H1 (cell line): ENCODE data around the gene ATP11A. TPM values are rescaled to one million over a fixed set of nuclear protein-coding genes. Genes with fewer than 3 reads are reported as not detected.

Source experiments
- CTCF ChIA-PET: fragments of 300-600 bp; sonication (Branson Sonifier 250); formaldehyde crosslinking; loops from one replicate; lab custom pipeline; 2021; ENCODE audit not compliant: partially characterized antibody; lab: Charles Lee
- POLR2A ChIA-PET: fragments of 300-600 bp; sonication (Branson Sonifier 250); formaldehyde crosslinking; loops from one replicate; lab custom pipeline; 2021; ENCODE audit warnings: inconsistent platforms; ENCODE audit not compliant: partially characterized antibody; lab: Charles Lee
- DNase-seq, 2 experiments: peaks; one replicate each; pipeline versions ENCODE4 v3.0.0 to v3.0.0-alpha.2; 2010 to 2022; ENCODE audit warnings: low spot score in 2 of 2, low read depth in 1 of 2, mixed read lengths in 1 of 2
- FAIRE-seq: peaks from 2 replicates; lab custom pipeline; 2011; peaks lifted over from hg19 to GRCh38; lab: Jason Lieb, UNC
- H2AFZ ChIP-seq: 2 replicates; pipeline ENCODE4 v1.8.1; 2012; ENCODE audit warnings: low read length, inconsistent platforms
- H2AK5ac ChIP-seq: 2 replicates; pipeline ENCODE4 v1.6.1; 2013; ENCODE audit warnings: low read depth, low read length
- H2BK120ac ChIP-seq: replicated peaks from 2 replicates; pipeline ENCODE3; 2013; ENCODE audit warnings: low read depth, low read length, inconsistent platforms
- H2BK12ac ChIP-seq: 2 replicates; pipeline ENCODE4 v1.6.1; 2013; ENCODE audit warnings: low read depth, low read length
- H2BK15ac ChIP-seq: 2 replicates; pipeline ENCODE4 v1.6.1; 2013; ENCODE audit warnings: low read length
- H2BK20ac ChIP-seq: 2 replicates; pipeline ENCODE4 v1.6.1; 2013; ENCODE audit warnings: low read length
- H2BK5ac ChIP-seq: 2 replicates; pipeline ENCODE4 v1.6.1; 2013; ENCODE audit warnings: low read depth, low read length
- H3K14ac ChIP-seq: 2 replicates; pipeline ENCODE4 v1.6.1; 2013; ENCODE audit warnings: inconsistent platforms; ENCODE audit not compliant: insufficient read length
- H3K18ac ChIP-seq: 2 replicates; pipeline ENCODE4 v1.6.1; 2013; ENCODE audit warnings: low read length; ENCODE audit errors: extremely low read depth
- H3K23ac ChIP-seq: 2 replicates; pipeline ENCODE4 v1.6.1; 2013; ENCODE audit warnings: inconsistent platforms; ENCODE audit not compliant: insufficient read length
- H3K23me2 ChIP-seq: 2 replicates; pipeline ENCODE4 v1.6.1; 2013; ENCODE audit warnings: low read depth, low read length
- H3K27ac ChIP-seq: 2 replicates; pipeline ENCODE4 v1.6.1; 2011; ENCODE audit warnings: low read depth, low read length, inconsistent platforms
- H3K27me3 ChIP-seq, 4 experiments: replicated peaks in 1 of 4; 1 replicate in 1 of 4; 2 replicates in 3 of 4; pipeline versions ENCODE4 v1.6.1 to v1.8.1; 2011 to 2013; ENCODE audit warnings: low read length in 3 of 4, mild to moderate bottlenecking in 3 of 4, inconsistent platforms in 2 of 4, mixed read lengths in 2 of 4, moderate library complexity in 1 of 4; ENCODE audit not compliant: control insufficient read depth in 3 of 4, insufficient read depth in 3 of 4; ENCODE audit errors: extremely low read depth in 1 of 4
- H3K36me3 ChIP-seq, 4 experiments: 2 replicates each; pipeline versions ENCODE4 v1.6.1 to v1.8.1; 2011 to 2013; ENCODE audit warnings: mild to moderate bottlenecking in 4 of 4, low read length in 3 of 4, moderate library complexity in 2 of 4, control low read depth in 1 of 4, inconsistent platforms in 1 of 4; ENCODE audit not compliant: insufficient read depth in 4 of 4, control insufficient read depth in 2 of 4
- H3K4ac ChIP-seq: replicated peaks from 2 replicates; pipeline ENCODE3; 2013; ENCODE audit warnings: low read length, low read depth, mixed read lengths, inconsistent platforms; ENCODE audit not compliant: insufficient read length
- H3K4me1 ChIP-seq, 4 experiments: replicated peaks in 1 of 4; 1 replicate in 1 of 4; 2 replicates in 3 of 4; pipeline versions ENCODE4 v1.6.1 to v1.8.1; 2011 to 2013; ENCODE audit warnings: low read length in 3 of 4, inconsistent platforms in 2 of 4, mixed read lengths in 1 of 4; ENCODE audit not compliant: insufficient read depth in 4 of 4, control insufficient read depth in 3 of 4
- H3K4me2 ChIP-seq, 2 experiments: 2 replicates each; pipeline versions ENCODE4 v1.6.1 to v1.8.1; 2011 to 2013; ENCODE audit warnings: low read depth in 2 of 2, low read length in 2 of 2, control low read depth in 1 of 2, inconsistent platforms in 1 of 2, mild to moderate bottlenecking in 1 of 2; ENCODE audit not compliant: insufficient read depth in 1 of 2
- H3K4me3 ChIP-seq, 4 experiments: fragments of 200-600, 300-600 bp in 1 of 4; sonication (generic), shearing (Covaris generic), sonication (Bioruptor Twin) in 1 of 4; 2 replicates each; pipeline versions ENCODE4 v1.5.1 to v1.8.1; 2011 to 2016; ENCODE audit warnings: low read length in 4 of 4, low read depth in 3 of 4, control low read depth in 2 of 4, inconsistent platforms in 2 of 4, mild to moderate bottlenecking in 2 of 4, mixed read lengths in 1 of 4, moderate library complexity in 1 of 4; ENCODE audit not compliant: insufficient read depth in 2 of 4; ENCODE audit errors: extremely low read depth in 1 of 4
- H3K56ac ChIP-seq: replicated peaks from 2 replicates; pipeline ENCODE3; 2013; ENCODE audit warnings: low read depth, mild to moderate bottlenecking, mixed read lengths, low read length, inconsistent platforms; ENCODE audit not compliant: insufficient read length
- H3K79me1 ChIP-seq: 2 replicates; pipeline ENCODE4 v1.6.1; 2013; ENCODE audit warnings: low read depth, low read length, control low read depth
- H3K79me2 ChIP-seq, 2 experiments: 2 replicates each; pipeline versions ENCODE4 v1.6.1 to v1.8.1; 2012 to 2013; ENCODE audit warnings: low read length in 2 of 2, mild to moderate bottlenecking in 2 of 2, inconsistent platforms in 1 of 2; ENCODE audit not compliant: insufficient read depth in 2 of 2, control insufficient read depth in 1 of 2
- H3K9ac ChIP-seq, 4 experiments: replicated peaks in 1 of 4; 1 replicate in 1 of 4; 2 replicates in 3 of 4; pipeline versions ENCODE4 v1.6.1 to v1.8.1; 2011 to 2013; ENCODE audit warnings: low read depth in 3 of 4, low read length in 3 of 4, control low read depth in 2 of 4, mild to moderate bottlenecking in 2 of 4, moderate library complexity in 2 of 4, inconsistent platforms in 1 of 4; ENCODE audit errors: extremely low read depth in 1 of 4
- H3K9me3 ChIP-seq, 2 experiments: 2 replicates each; pipeline versions ENCODE4 v1.6.1 to v1.8.1; 2012 to 2013; ENCODE audit warnings: mild to moderate bottlenecking in 2 of 2, moderate library complexity in 2 of 2, control low read depth in 1 of 2, inconsistent platforms in 1 of 2, low read depth in 1 of 2, low read length in 1 of 2, mixed read lengths in 1 of 2; ENCODE audit not compliant: insufficient read depth in 2 of 2
- H4K20me1 ChIP-seq, 2 experiments: replicated peaks in 1 of 2; 2 replicates each; pipeline versions ENCODE3 to v1.8.1; 2011 to 2013; ENCODE audit warnings: inconsistent platforms in 2 of 2, low read length in 2 of 2, mild to moderate bottlenecking in 1 of 2; ENCODE audit not compliant: insufficient read depth in 2 of 2, control insufficient read depth in 1 of 2
- H4K5ac ChIP-seq: 2 replicates; pipeline ENCODE4 v1.6.1; 2013; ENCODE audit warnings: low read length, low read depth, mixed read lengths, inconsistent platforms; ENCODE audit not compliant: insufficient read length
- H4K8ac ChIP-seq: 2 replicates; pipeline ENCODE4 v1.8.0; 2013; ENCODE audit warnings: mild to moderate bottlenecking, moderate library complexity, low read length, inconsistent platforms; ENCODE audit not compliant: insufficient read depth; ENCODE audit errors: extremely low read depth
- H4K91ac ChIP-seq: replicated peaks from 2 replicates; pipeline ENCODE3; 2013; ENCODE audit warnings: low read length, mixed read lengths, inconsistent platforms; ENCODE audit not compliant: insufficient read length
- CHD1 ChIP-seq: IDR thresholded peaks from 2 replicates; pipeline ENCODE4 v1.6.1; 2012; ENCODE audit warnings: low read depth, low read length, improper control_type of control experiment
- CREB1 ChIP-seq: IDR thresholded peaks from 2 replicates; pipeline ENCODE4 v1.6.1; 2012; ENCODE audit warnings: inconsistent platforms
- MAX ChIP-seq: IDR thresholded peaks from 2 replicates; pipeline ENCODE4 v1.6.1; 2012; ENCODE audit warnings: inconsistent platforms
- WGBS, 2 experiments: shearing (Covaris generic) in 1 of 2; methylation state at CpG; one replicate each; pipeline versions ENCODE4 v1.1.6 to v1.1.7; 2013 to 2015; ENCODE audit warnings: low lambda C conversion rate in 2 of 2, mixed read lengths in 2 of 2, inconsistent platforms in 1 of 2, low coverage in 1 of 2, missing lambda C conversion rate in 1 of 2; ENCODE audit not compliant: insufficient replicate concordance in 2 of 2, insufficient coverage in 1 of 2, insufficient read length in 1 of 2; ENCODE audit errors: extremely low coverage in 1 of 2, missing lambda C conversion rate in 1 of 2; 5-methylcytosine and 5-hydroxymethylcytosine counted together
- polyA plus RNA-seq, 7 experiments: library from polyadenylated mRNA; depleted of rRNA in 3 of 7; stranded (reverse) in 5 of 7; unstranded in 2 of 7; fragments of >200 nt in 5 of 7; fragments of 200-250 nt in 2 of 7; gene quantifications; 1 replicate in 5 of 7; 2 replicates in 1 of 7; 4 replicates in 1 of 7; pipeline versions ENCODE4 v1.2.1 to v1.2.3, GENCODE V29; 2011 to 2013; ENCODE audit warnings: missing spikeins in 2 of 7, mixed read lengths in 2 of 7
- total RNA-seq: library from RNA; stranded (reverse); fragmentation: NEBNext Ultra II Directional; extraction: Animal tissue kit (Norgen Biotek cat#: 25700); gene quantifications from 2 replicates; pipeline ENCODE4 v1.2.1, GENCODE V29; 2021

The ATP11A gene
- total and polyA plus RNA-seq, 2 of the 8 experiments (the other 6 are each of a cell fraction or from before 2014, with no cell fraction given), result 28.8 to 72.9 TPM

DNA sequence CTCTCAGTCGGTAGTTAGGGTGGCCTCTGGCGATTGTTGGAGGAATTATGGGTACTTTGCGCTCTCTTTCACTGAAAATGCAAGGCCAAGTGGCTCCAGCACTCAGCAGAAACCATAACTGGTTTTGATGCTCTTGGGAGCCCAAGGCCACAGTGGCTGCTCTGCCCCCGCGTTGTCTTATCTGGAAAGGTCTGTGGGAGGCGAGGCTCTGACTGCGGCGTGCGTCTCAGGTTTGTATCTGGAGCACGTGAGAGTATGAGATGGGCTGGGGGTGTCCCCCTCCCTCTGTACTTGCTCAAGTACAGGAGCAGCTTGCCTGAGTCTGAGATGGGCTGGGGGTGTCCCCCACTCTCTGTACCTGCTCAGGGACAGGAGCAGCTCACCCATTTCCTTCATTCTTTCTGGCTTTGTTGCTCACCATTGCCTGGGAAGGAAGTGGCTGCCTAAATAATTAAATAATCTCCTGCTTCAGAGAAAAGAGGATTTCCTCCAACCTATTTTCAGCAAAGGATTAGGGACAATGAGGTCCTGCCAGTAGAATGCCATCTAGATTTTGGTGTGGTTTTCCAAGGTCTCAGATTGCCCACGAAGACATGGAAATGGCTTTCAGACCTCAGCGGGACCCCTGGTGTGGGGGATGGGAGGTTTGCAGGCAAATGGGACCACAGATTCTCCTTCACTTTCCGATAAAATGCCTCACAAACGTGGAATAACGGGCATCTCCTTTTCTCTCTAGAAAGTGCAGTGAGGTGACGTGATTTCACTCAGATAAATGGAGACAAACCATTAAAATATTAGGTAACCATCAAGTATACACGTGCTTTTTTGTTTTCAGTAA, 14.7 kb downstream of the ATP11A start:
- DNase-seq (no peak), FAIRE-seq (no peak)
- H3K4me3 ChIP-seq, result no peak overlapping the region; a peak in 1 of 8 replicates
- TF ChIP-seq CREB1, result no peak
- no peak for TF ChIP-seq MAX
- TF ChIP-seq CHD1, result no peak

More for the DNA sequence above, 14.7 kb downstream of the ATP11A start:
- 0 out of 4 replicates have a peak overlapping the region, but pooled peaks have one; percentile 3 to 6 for H3K4me2 ChIP-seq
- no peak overlapping the region for H3K14ac ChIP-seq
- no peaks in the 10 kb centered on the region for H3K9me3 ChIP-seq
- 0 out of 2 replicates have a peak overlapping the region, but pooled peaks have one; percentile 76 for H2AK5ac ChIP-seq
- peak overlapping the region; percentile 49 for H3K18ac ChIP-seq
- 67% methylated on average over 17 of the region's 17 CpGs; no CpG with 5 or more reads in 1 of the 2 experiments for WGBS, 2 experiments
- H4K8ac ChIP-seq, result no peak overlapping the region
- H4K5ac ChIP-seq, result no peak overlapping the region
- no peak overlapping the region for H3K23ac ChIP-seq
- no peaks in the 10 kb centered on the region for H3K23me2 ChIP-seq
- no peaks in the 10 kb centered on the region for H3K36me3 ChIP-seq
- H3K27me3 ChIP-seq, result no peaks in the 10 kb centered on the region
- peak overlapping the region; percentile 48; the same call in 1 of the 2 replicates for H2BK5ac ChIP-seq
- CTCF ChIA-PET, result no interaction called here
- no peak overlapping the region for H2AFZ ChIP-seq
- peak overlapping the region; percentile 52; the same call in 1 of the 2 replicates for H2BK12ac ChIP-seq
- peak overlapping the region; percentile 49 for H4K91ac ChIP-seq
- peaks cover 0 to 3% of the 10 kb centered on the region in 2 experiments for H4K20me1 ChIP-seq
- no peak overlapping the region for H3K56ac ChIP-seq
- no peak overlapping the region for H2BK120ac ChIP-seq
- no peak overlapping the region for H3K9ac ChIP-seq
- no peak overlapping the region for H2BK20ac ChIP-seq
- H3K79me1 ChIP-seq, result peaks cover 9% of the 10 kb centered on the region
- no peak overlapping the region for H2BK15ac ChIP-seq
- H3K4ac ChIP-seq, result no peak overlapping the region
- POLR2A ChIA-PET, result interaction anchor here (0.6 to 1.4 kb wide), 5 partner anchors 10 to 563 kb away, joined by 3 to 4 read pairs (median 3); no protein-coding TSS in a partner anchor
- H3K79me2 ChIP-seq, result peaks cover 6 to 90% of the 10 kb centered on the region in 2 experiments
- H3K4me1 ChIP-seq, result peaks cover 15 to 29% (median 27%) of the 10 kb centered on the region in 4 experiments
- H3K27ac ChIP-seq, result no peak overlapping the region
